HepG2 (cell line): ENCODE results near the gene TEKT5. TPM values are rescaled to one million over a fixed set of nuclear protein-coding genes. Genes with fewer than 3 reads are reported as not detected.

Experiments used
- ATF6 ChIP-seq: sonication (generic); formaldehyde crosslinking; conservative IDR thresholded peaks from 2 replicates; pipeline ENCODE4 v1.4.0; 2020; ENCODE audit warnings: missing genetic modification reagents
- BHLHE40 ChIP-seq: IDR thresholded peaks from 2 replicates; pipeline ENCODE4 v1.6.1; 2011; ENCODE audit warnings: low read length, improper control_type of control experiment
- CENPT ChIP-seq: sonication (generic); formaldehyde crosslinking; IDR thresholded peaks from 2 replicates; pipeline ENCODE4 v1.8.0; 2022; ENCODE audit warnings: low read depth, mild to moderate bottlenecking, moderate library complexity, missing genetic modification reagents
- FIP1L1 ChIP-seq: fragments of 200-400 bp; formaldehyde crosslinking; IDR thresholded peaks from 2 replicates; pipeline ENCODE4 v1.6.1; 2018; ENCODE audit warnings: low read depth, mild to moderate bottlenecking, low read length, moderate library complexity, borderline replicate concordance; ENCODE audit not compliant: insufficient read depth
- HMGA1 ChIP-seq: sonication (generic); formaldehyde crosslinking; conservative IDR thresholded peaks from 2 replicates; pipeline ENCODE4 v1.4.0; 2020; ENCODE audit warnings: missing genetic modification reagents
- IKZF5 ChIP-seq: IDR thresholded peaks from 2 replicates; pipeline ENCODE4 v1.6.1; 2018; ENCODE audit warnings: missing genetic modification reagents, mild to moderate bottlenecking, missing compliant biosample characterization
- NCOA5 ChIP-seq: sonication (generic); formaldehyde crosslinking; IDR thresholded peaks from 2 replicates; pipeline ENCODE4 v1.4.0; 2020; ENCODE audit warnings: missing genetic modification reagents
- NFIB ChIP-seq: sonication (generic); formaldehyde crosslinking; IDR thresholded peaks from 2 replicates; pipeline ENCODE4 v1.9.0; 2021; ENCODE audit warnings: missing genetic modification reagents, mild to moderate bottlenecking, borderline replicate concordance
- NFYC ChIP-seq: IDR thresholded peaks from 2 replicates; pipeline ENCODE4 v1.6.1; 2016; ENCODE audit warnings: missing genetic modification reagents, missing compliant biosample characterization
- POLR2AphosphoS2 ChIP-seq: IDR thresholded peaks from 2 replicates; pipeline ENCODE4 v1.6.1; 2011; ENCODE audit warnings: low read depth, low read length, improper control_type of control experiment
- RBFOX2 ChIP-seq: fragments of 200-400 bp; formaldehyde crosslinking; IDR thresholded peaks from 2 replicates; pipeline ENCODE4 v1.6.1; 2017; ENCODE audit warnings: low read depth, mild to moderate bottlenecking, low read length
- RFX1 ChIP-seq: fragments of 450-650 bp; IDR thresholded peaks from 2 replicates; pipeline ENCODE4 v1.6.1; 2017
- SCMH1 ChIP-seq: sonication (generic); formaldehyde crosslinking; IDR thresholded peaks from 2 replicates; pipeline ENCODE4 v1.9.0; 2021; ENCODE audit warnings: missing genetic modification reagents, mild to moderate bottlenecking, borderline replicate concordance
- SMAD9 ChIP-seq: sonication (generic); formaldehyde crosslinking; IDR thresholded peaks from 2 replicates; pipeline ENCODE4 v1.5.1; 2020; ENCODE audit warnings: mild to moderate bottlenecking, missing genetic modification reagents
- SP2 ChIP-seq: sonication (generic); formaldehyde crosslinking; IDR thresholded peaks from 2 replicates; pipeline ENCODE4 v1.5.1; 2020; ENCODE audit warnings: mild to moderate bottlenecking, missing genetic modification reagents
- STAT6 ChIP-seq: sonication (generic); formaldehyde crosslinking; IDR thresholded peaks from 2 replicates; pipeline ENCODE4 v1.4.0; 2020; ENCODE audit warnings: missing genetic modification reagents, mild to moderate bottlenecking, borderline replicate concordance
- TBL1XR1 ChIP-seq: fragments of 150-350 bp; IDR thresholded peaks from 2 replicates; pipeline ENCODE4 v1.6.1; 2014; ENCODE audit warnings: borderline replicate concordance, low read length; ENCODE audit not compliant: partially characterized antibody
- TFDP2 ChIP-seq: sonication (generic); formaldehyde crosslinking; IDR thresholded peaks from 2 replicates; pipeline ENCODE4 v1.4.0; 2020; ENCODE audit warnings: missing genetic modification reagents
- ZNF12 ChIP-seq: sonication (generic); formaldehyde crosslinking; IDR thresholded peaks from 2 replicates; pipeline ENCODE4 v1.5.0; 2020; ENCODE audit warnings: missing genetic modification reagents
- ZNF343 ChIP-seq: sonication (generic); formaldehyde crosslinking; IDR thresholded peaks from 2 replicates; pipeline ENCODE4 v1.4.0; 2020; ENCODE audit warnings: mild to moderate bottlenecking, missing genetic modification reagents
- ZNF691 ChIP-seq: sonication (generic); formaldehyde crosslinking; IDR thresholded peaks from 2 replicates; pipeline ENCODE4 v1.4.0; 2020; ENCODE audit warnings: missing genetic modification reagents, low read depth, mild to moderate bottlenecking, borderline replicate concordance
- ZNF781 ChIP-seq: sonication (generic); formaldehyde crosslinking; IDR thresholded peaks from 2 replicates; pipeline ENCODE4 v1.5.1; 2020; ENCODE audit warnings: borderline replicate concordance, mild to moderate bottlenecking, missing genetic modification reagents; ENCODE audit errors: not compliant biosample characterization
- polyA plus RNA-seq, 8 experiments: library from polyadenylated mRNA; depleted of rRNA in 3 of 8; stranded (reverse) in 7 of 8; unstranded in 1 of 8; fragments of >200 nt; fragmentation: Illumina TruSeq in 4 of 8; extraction: Trizol in 4 of 8; gene quantifications; 2 replicates each; pipeline versions ENCODE4 v1.2.1 to v1.2.3, GENCODE V29; 2011 to 2016; ENCODE audit warnings: low read depth in 4 of 8, missing spikeins in 1 of 8, mixed read lengths in 1 of 8; ENCODE audit not compliant: insufficient read depth in 1 of 8
- total RNA-seq, 5 experiments: library from RNA; depleted of rRNA; stranded (reverse); fragments of >200 nt; fragmentation: Illumina TruSeq; extraction: Trizol; gene quantifications; 2 replicates each; pipeline ENCODE4 v1.2.3, GENCODE V29; 2016; ENCODE audit warnings: low read depth in 1 of 5

The TEKT5 gene
- total and polyA plus RNA-seq, 2 of the 13 experiments (the other 11 are each of a cell fraction or from before 2014, with no cell fraction given) = 0.16 TPM; not detected in 1

GRCh38 chr16:10728003-10728887 lies 33.5 kb upstream of the TEKT5 start (continued):
- TF ChIP-seq CENPT (CRISPR knock-in tag) = no peak
- TF ChIP-seq TFDP2 (CRISPR knock-in tag) = no peak
- TF ChIP-seq NFYC (CRISPR knock-in tag) = no peak
- no peak for TF ChIP-seq HMGA1 (CRISPR knock-in tag)
- TF ChIP-seq SP2 (CRISPR knock-in tag) = no peak
- TF ChIP-seq NFIB (CRISPR knock-in tag) = no peak
- no peak for TF ChIP-seq NCOA5 (CRISPR knock-in tag)
- TF ChIP-seq RBFOX2 = no peak
- TF ChIP-seq IKZF5 (CRISPR knock-in tag) = peak; percentile 80
- no peak for TF ChIP-seq SMAD9 (CRISPR knock-in tag)
- no peak for TF ChIP-seq SCMH1
- TF ChIP-seq STAT6 (CRISPR knock-in tag) = no peak
- no peak for TF ChIP-seq ZNF343 (CRISPR knock-in tag)
- TF ChIP-seq BHLHE40 = 0 out of 2 replicates have a peak, but pooled peaks have one; percentile 14
- 0 out of 2 replicates have a peak, but pooled peaks have one; percentile 69 for TF ChIP-seq ATF6 (CRISPR knock-in tag)
- TF ChIP-seq FIP1L1 = no peak
- TF ChIP-seq POLR2AphosphoS2 = no peak
- peak; percentile 40 for TF ChIP-seq ZNF781
- TF ChIP-seq TBL1XR1 = no peak
- peak; percentile 68; the same call in 1 of the 2 replicates for TF ChIP-seq ZNF691
- no peak for TF ChIP-seq RFX1
- no peak for TF ChIP-seq ZNF12 (CRISPR knock-in tag)
